H1 (cell line): ENCODE data around the gene GPR37. TPM values are rescaled to one million over a fixed set of nuclear protein-coding genes. Genes with fewer than 3 reads are reported as not detected.

Experiments used
- CEBPB ChIP-seq: IDR thresholded peaks from 2 replicates; pipeline ENCODE4 v1.6.1; 2012; ENCODE audit warnings: low read depth, low read length
- RBBP5 ChIP-seq: IDR thresholded peaks from 2 replicates; pipeline ENCODE4 v1.7.1; 2012; ENCODE audit warnings: low read depth, mild to moderate bottlenecking, inconsistent platforms, low read length, moderate library complexity, borderline replicate concordance
- RXRA ChIP-seq: IDR thresholded peaks from 2 replicates; pipeline ENCODE4 v1.6.1; 2011; ENCODE audit warnings: low read depth, mild to moderate bottlenecking, low read length, moderate library complexity; ENCODE audit not compliant: insufficient read depth
- TEAD4 ChIP-seq: IDR thresholded peaks from 2 replicates; pipeline ENCODE4 v1.6.1; 2012; ENCODE audit warnings: low read depth, low read length, inconsistent platforms, mixed read lengths
- polyA plus RNA-seq, 7 experiments: library from polyadenylated mRNA; depleted of rRNA in 3 of 7; stranded (reverse) in 5 of 7; unstranded in 2 of 7; fragments of >200 nt in 5 of 7; fragments of 200-250 nt in 2 of 7; gene quantifications; 1 replicate in 5 of 7; 2 replicates in 1 of 7; 4 replicates in 1 of 7; pipeline versions ENCODE4 v1.2.1 to v1.2.3, GENCODE V29; 2011 to 2013; ENCODE audit warnings: missing spikeins in 2 of 7, mixed read lengths in 2 of 7
- total RNA-seq: library from RNA; stranded (reverse); fragmentation: NEBNext Ultra II Directional; extraction: Animal tissue kit (Norgen Biotek cat#: 25700); gene quantifications from 2 replicates; pipeline ENCODE4 v1.2.1, GENCODE V29; 2021

The GPR37 gene
- total and polyA plus RNA-seq, 2 of the 8 experiments (the other 6 are each of a cell fraction or from before 2014, with no cell fraction given): 1.5 to 17.4 TPM

GRCh38 chr7:124810605-124811004, 45.0 kb upstream of the GPR37 start (continued):
- TF ChIP-seq RBBP5 (no peak), CEBPB (no peak), TEAD4 (peak; percentile 21; the same call in 1 of the 2 replicates), RXRA (no peak)
- TF ChIP-seq, all 59 proteins: peak for 3
